Ureter (tissue), 1 donor: ENCODE data around the gene ACKR4. TPM values are rescaled to one million over a fixed set of nuclear protein-coding genes. Genes with fewer than 3 reads are reported as not detected.
"Not testable (repeated sequence)": the region's sequence is repeated elsewhere in the genome, so short reads cannot be mapped to it uniquely, and the experiment has no call there.

Experiments
- DNase-seq: peaks from one replicate; pipeline ENCODE4 v3.0.0-alpha.2; 2020; ENCODE audit warnings: low spot score
- total RNA-seq: library from RNA; stranded (reverse); gene quantifications from one replicate; pipeline ENCODE4 v1.2.4, GENCODE V29; 2023
- donor health status: DM: yes; HTN: yes; CAD: no.

Gene ACKR4
- total RNA-seq: 10.4 TPM

GRCh38 chr3:132596816-132597433, at the start of gene ACKR4:
Gene ACKR4, plus strand, starts transcription at chr3:132597270. Its CDS starts 3,128 bp downstream, at chr3:132600398.
- no peak for DNase-seq

GRCh38 chr3:132549169-132549568, 47.9 kb upstream of the ACKR4 start:
- no peak for DNase-seq

DNA sequence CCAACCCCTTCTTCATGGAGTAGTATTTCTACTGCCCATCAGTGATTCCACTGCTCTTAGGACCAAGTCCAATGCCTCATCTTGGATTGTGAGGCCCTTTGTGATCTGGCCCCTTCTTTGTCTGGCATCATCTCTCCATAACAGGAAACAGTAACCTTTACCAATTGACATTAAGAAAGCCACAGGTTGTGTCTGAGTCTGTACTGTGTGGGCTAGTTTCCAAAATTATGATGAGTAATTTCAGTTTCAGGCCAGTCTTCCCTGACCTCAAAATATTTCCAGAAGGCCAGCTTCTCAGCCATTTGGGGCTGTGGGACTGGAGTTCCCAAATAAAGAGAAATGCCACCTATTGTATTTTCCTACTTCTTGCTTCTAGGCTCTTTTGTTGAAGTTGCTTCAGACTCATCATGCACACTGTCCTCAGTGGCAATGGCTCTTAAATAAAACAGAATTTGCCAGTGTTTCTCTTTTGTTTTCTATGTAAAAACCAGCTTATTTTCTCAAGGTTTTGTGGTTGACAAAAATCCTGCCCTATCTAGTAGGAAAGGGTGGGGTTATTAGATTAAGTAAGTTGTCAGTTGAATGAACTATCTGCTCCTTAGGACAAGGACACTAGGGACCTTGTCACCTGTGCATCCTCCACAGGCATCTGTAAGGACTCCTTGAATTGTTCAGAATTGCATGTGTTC, 47.0 kb upstream of the ACKR4 start:
- no peak for DNase-seq

DNA sequence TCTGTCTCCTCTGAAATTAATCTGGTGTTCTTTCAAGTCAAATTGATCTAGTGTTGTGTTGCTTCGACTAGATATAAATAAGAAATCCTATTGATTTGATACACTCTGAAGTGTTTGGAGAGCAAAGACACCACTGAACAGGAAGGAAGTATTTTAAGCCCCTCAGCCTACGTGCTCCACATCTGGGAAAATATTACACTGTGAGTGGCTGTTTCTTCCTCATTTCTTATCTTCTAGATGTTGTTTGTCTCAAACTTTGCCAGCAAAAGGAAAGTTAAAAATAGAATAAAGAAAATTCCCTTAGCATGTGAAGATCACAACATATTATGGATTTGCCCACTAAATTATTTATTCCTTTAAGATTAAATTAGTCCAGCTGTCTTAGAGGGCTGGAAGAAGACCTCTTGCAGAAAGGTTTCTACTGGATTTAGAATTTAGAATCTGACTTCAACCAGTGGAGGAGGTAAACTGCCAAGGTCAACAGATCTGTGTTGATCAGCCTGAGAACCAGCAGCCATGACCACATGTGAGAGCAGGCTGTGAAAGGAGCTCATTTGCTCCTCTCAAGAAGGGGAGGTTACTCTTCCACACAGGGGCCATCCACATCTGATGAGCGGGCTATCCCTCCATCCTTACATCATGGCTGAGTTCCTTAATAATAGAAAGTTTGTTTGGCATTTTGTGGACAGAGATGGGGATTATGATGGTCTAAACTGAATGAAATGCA, 46.3 kb upstream of the ACKR4 start:
- no peak for DNase-seq

DNA sequence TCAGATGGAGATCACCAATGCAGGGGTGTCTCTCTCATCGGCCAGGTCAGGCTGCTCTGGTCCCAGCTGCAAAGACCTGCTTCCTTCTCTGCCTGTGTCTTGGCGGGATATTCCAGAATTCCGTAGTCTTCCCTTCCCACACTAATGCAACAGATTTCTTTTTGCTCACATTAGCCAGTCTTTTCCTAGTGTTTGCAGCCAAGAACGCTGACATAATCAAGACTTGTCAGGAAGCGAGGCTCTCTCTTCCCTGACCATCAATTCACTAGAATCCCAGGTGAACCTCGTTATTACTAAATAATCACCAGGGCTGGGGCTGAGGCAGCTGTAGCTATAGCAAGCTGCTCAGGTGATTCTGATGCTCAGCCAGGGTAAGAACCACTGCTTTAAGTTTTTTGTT, 43.2 kb upstream of the ACKR4 start:
- no peak for DNase-seq

- no peak for DNase-seq
These were observed 42.6 kb upstream of the ACKR4 start for GRCh38 chr3:132554437-132554836.

- DNase-seq: no peak
These were observed 41.6 kb upstream of the ACKR4 start for GRCh38 chr3:132555306-132556035.

DNA sequence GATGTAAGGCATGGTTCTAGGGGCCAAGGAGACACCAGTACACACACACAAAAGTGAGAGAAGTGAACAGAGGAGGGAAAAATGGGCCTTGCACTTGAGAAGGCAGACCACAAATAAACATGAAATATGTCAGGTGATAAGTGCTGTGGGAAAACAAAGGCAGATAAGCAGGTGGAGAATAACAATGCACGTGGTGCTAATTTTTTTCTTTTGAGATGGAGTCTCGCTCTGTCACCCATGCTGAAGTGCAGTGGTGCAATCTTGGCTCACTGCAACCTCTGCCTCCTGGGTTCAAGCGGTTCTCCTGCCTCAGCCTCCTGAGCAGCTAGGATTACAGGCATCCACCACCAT, 41.1 kb upstream of the ACKR4 start:
- not testable (repeated sequence) for DNase-seq

GRCh38 chr3:132556508-132557159, 40.4 kb upstream of the ACKR4 start:
- DNase-seq: no peak

DNA sequence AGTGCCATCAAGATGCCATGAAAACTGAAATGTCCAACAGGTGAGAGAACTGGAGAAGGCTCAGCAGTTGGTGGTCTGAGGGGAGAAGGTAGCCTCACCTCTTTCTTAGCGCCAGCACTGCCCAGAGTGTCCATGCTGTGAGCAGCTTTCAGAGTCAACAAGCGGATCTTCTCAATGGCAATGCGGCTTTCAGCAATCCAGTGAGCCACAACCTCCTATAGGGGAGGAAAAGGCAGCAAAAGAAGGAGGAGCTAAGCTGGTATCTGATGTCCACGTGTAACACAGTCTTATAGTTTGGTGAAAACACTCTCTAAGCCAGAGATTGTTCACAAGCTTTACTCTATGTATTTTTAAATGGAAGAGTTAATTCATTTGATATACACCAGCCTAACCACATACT, 36.1 kb upstream of the ACKR4 start:
- no peak for DNase-seq

DNA sequence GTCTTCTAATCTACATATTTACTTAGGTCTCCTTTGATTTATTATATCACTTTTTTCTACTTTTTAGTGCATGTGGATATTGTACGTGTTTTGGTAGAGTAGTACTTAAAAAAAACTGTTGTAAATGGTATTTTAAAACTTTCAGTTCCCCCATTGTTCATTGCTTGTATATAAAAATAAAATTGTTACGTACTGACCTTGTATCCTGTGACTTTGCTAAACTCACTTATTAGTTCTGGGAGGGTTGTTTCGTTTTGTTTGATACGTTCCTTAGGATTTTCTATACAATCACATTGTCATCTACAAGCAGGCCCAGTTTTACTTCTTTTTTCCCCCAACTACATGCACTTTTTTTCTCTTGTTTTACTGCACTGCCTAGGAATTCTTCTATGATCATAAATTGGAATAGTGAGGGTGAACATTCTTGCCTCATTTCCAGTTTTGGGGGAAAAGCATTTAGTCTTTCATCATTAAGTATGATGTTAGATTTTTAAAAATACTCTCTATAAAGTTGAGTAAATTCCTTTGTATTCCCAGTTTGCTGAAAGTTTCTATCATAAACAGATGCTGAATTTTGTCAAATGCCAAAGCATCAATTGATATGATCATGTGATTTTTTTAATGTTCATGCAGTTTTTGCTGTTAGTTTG, 33.5 kb upstream of the ACKR4 start:
- no peak for DNase-seq

- DNase-seq: no peak
These were observed 33.0 kb upstream of the ACKR4 start for GRCh38 chr3:132564070-132564465.

DNA sequence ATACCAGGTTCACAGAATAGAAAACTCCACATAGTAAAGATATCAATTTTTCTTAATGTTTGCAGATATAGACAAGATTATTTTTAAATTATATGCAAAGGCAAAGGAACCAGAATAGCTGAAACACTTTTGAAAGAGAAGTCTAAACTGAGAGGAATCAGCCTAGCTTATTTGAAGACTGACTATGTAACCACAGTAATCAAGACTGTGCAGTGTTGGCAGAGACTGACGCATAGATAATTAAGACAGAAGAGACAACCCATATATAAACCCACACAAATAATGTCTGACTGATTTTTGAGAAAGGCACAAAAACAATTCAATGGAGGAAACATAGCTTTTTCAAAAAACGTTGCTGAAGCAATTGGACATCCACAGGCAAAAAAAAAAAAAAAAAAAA, 28.6 kb upstream of the ACKR4 start:
- DNase-seq: no peak

DNA sequence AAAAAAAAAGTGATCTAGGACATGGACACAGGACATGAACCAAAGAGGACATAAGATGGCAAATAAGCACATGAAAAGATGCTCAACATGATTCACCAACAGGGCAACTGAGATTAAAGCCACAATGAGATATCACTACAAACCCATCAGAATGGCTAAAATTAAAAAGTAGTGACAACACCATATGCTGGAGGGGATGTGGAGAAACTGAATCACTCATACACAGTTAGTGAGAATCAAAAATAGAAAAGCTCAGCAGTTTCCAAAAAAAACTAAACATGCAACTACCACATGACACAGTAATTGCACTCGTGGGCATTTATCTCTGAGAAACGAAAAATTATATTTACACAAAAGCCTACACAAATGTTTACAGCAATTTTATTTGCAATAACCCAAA, 27.9 kb upstream of the ACKR4 start:
- DNase-seq: no peak

DNA sequence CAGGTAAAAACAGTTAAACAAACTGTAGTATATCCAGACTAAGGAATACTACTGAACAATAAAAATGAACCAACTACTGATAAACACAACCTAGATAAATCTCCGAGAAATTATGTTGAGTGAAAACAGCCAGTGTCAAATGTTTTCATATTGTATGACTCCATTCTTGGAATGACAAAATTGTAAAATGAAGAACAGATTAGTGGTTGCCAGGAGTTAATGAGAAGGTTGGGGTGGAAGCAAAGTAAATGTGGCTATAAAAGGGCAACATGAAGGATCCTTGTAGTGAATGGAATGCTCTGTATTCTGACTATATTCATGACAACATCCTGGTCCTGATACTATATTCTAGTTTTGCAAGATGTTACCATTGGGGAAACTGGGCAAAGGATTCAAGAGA, 27.5 kb upstream of the ACKR4 start:
- no peak for DNase-seq

- no peak for DNase-seq
These were observed 27.1 kb upstream of the ACKR4 start for GRCh38 chr3:132570016-132570415.

GRCh38 chr3:132573797-132574211, 23.3 kb upstream of the ACKR4 start:
- no peak for DNase-seq

DNA sequence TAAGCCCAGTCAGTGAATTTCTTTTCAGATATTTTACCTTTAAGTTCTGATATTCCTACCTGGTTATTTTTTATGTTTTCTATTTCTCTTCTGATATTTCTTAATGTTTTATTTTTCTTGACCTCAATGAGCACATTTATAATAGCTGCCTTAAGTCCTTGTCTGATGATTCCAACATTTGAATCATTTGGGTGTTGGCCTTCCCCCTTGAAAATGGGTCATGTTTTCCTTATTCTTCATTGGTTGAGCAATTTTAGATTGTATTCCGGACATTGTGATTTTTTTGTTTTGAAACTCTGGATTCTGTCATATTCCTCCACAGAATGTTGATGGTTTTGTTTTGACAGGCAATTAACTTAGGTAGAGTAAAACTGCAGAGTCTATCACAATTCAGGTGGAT, 9.7 kb upstream of the ACKR4 start:
- no peak for DNase-seq

- no peak for DNase-seq
These were observed 4.9 kb upstream of the ACKR4 start for GRCh38 chr3:132592216-132592615.

GRCh38 chr3:132593241-132593946, 3.7 kb upstream of the ACKR4 start:
- no peak for DNase-seq

GRCh38 chr3:132593947-132594323, 3.1 kb upstream of the ACKR4 start:
- DNase-seq: no peak
